H1 (cell line): ENCODE data around the gene NPC1L1. TPM values are rescaled to one million over a fixed set of nuclear protein-coding genes. Genes with fewer than 3 reads are reported as not detected.

Experiments
- CTCF ChIA-PET: fragments of 300-600 bp; sonication (Branson Sonifier 250); formaldehyde crosslinking; loops from one replicate; lab custom pipeline; 2021; ENCODE audit not compliant: partially characterized antibody; lab: Charles Lee
- POLR2A ChIA-PET: fragments of 300-600 bp; sonication (Branson Sonifier 250); formaldehyde crosslinking; loops from one replicate; lab custom pipeline; 2021; ENCODE audit warnings: inconsistent platforms; ENCODE audit not compliant: partially characterized antibody; lab: Charles Lee
- DNase-seq, 2 experiments: peaks; one replicate each; pipeline versions ENCODE4 v3.0.0 to v3.0.0-alpha.2; 2010 to 2022; ENCODE audit warnings: low spot score in 2 of 2, low read depth in 1 of 2, mixed read lengths in 1 of 2
- FAIRE-seq: peaks from 2 replicates; lab custom pipeline; 2011; peaks lifted over from hg19 to GRCh38; lab: Jason Lieb, UNC
- H2AFZ ChIP-seq: 2 replicates; pipeline ENCODE4 v1.8.1; 2012; ENCODE audit warnings: low read length, inconsistent platforms
- H2AK5ac ChIP-seq: 2 replicates; pipeline ENCODE4 v1.6.1; 2013; ENCODE audit warnings: low read depth, low read length
- H2BK120ac ChIP-seq: replicated peaks from 2 replicates; pipeline ENCODE3; 2013; ENCODE audit warnings: low read depth, low read length, inconsistent platforms
- H2BK12ac ChIP-seq: 2 replicates; pipeline ENCODE4 v1.6.1; 2013; ENCODE audit warnings: low read depth, low read length
- H2BK15ac ChIP-seq: 2 replicates; pipeline ENCODE4 v1.6.1; 2013; ENCODE audit warnings: low read length
- H2BK20ac ChIP-seq: 2 replicates; pipeline ENCODE4 v1.6.1; 2013; ENCODE audit warnings: low read length
- H2BK5ac ChIP-seq: 2 replicates; pipeline ENCODE4 v1.6.1; 2013; ENCODE audit warnings: low read depth, low read length
- H3K14ac ChIP-seq: 2 replicates; pipeline ENCODE4 v1.6.1; 2013; ENCODE audit warnings: inconsistent platforms; ENCODE audit not compliant: insufficient read length
- H3K18ac ChIP-seq: 2 replicates; pipeline ENCODE4 v1.6.1; 2013; ENCODE audit warnings: low read length; ENCODE audit errors: extremely low read depth
- H3K23ac ChIP-seq: 2 replicates; pipeline ENCODE4 v1.6.1; 2013; ENCODE audit warnings: inconsistent platforms; ENCODE audit not compliant: insufficient read length
- H3K23me2 ChIP-seq: 2 replicates; pipeline ENCODE4 v1.6.1; 2013; ENCODE audit warnings: low read depth, low read length
- H3K27ac ChIP-seq: 2 replicates; pipeline ENCODE4 v1.6.1; 2011; ENCODE audit warnings: low read depth, low read length, inconsistent platforms
- H3K27me3 ChIP-seq, 4 experiments: replicated peaks in 1 of 4; 1 replicate in 1 of 4; 2 replicates in 3 of 4; pipeline versions ENCODE4 v1.6.1 to v1.8.1; 2011 to 2013; ENCODE audit warnings: low read length in 3 of 4, mild to moderate bottlenecking in 3 of 4, inconsistent platforms in 2 of 4, mixed read lengths in 2 of 4, moderate library complexity in 1 of 4; ENCODE audit not compliant: control insufficient read depth in 3 of 4, insufficient read depth in 3 of 4; ENCODE audit errors: extremely low read depth in 1 of 4
- H3K36me3 ChIP-seq, 4 experiments: 2 replicates each; pipeline versions ENCODE4 v1.6.1 to v1.8.1; 2011 to 2013; ENCODE audit warnings: mild to moderate bottlenecking in 4 of 4, low read length in 3 of 4, moderate library complexity in 2 of 4, control low read depth in 1 of 4, inconsistent platforms in 1 of 4; ENCODE audit not compliant: insufficient read depth in 4 of 4, control insufficient read depth in 2 of 4
- H3K4ac ChIP-seq: replicated peaks from 2 replicates; pipeline ENCODE3; 2013; ENCODE audit warnings: low read length, low read depth, mixed read lengths, inconsistent platforms; ENCODE audit not compliant: insufficient read length
- H3K4me1 ChIP-seq, 4 experiments: replicated peaks in 1 of 4; 1 replicate in 1 of 4; 2 replicates in 3 of 4; pipeline versions ENCODE4 v1.6.1 to v1.8.1; 2011 to 2013; ENCODE audit warnings: low read length in 3 of 4, inconsistent platforms in 2 of 4, mixed read lengths in 1 of 4; ENCODE audit not compliant: insufficient read depth in 4 of 4, control insufficient read depth in 3 of 4
- H3K4me2 ChIP-seq, 2 experiments: 2 replicates each; pipeline versions ENCODE4 v1.6.1 to v1.8.1; 2011 to 2013; ENCODE audit warnings: low read depth in 2 of 2, low read length in 2 of 2, control low read depth in 1 of 2, inconsistent platforms in 1 of 2, mild to moderate bottlenecking in 1 of 2; ENCODE audit not compliant: insufficient read depth in 1 of 2
- H3K4me3 ChIP-seq, 4 experiments: fragments of 200-600, 300-600 bp in 1 of 4; sonication (generic), shearing (Covaris generic), sonication (Bioruptor Twin) in 1 of 4; 2 replicates each; pipeline versions ENCODE4 v1.5.1 to v1.8.1; 2011 to 2016; ENCODE audit warnings: low read length in 4 of 4, low read depth in 3 of 4, control low read depth in 2 of 4, inconsistent platforms in 2 of 4, mild to moderate bottlenecking in 2 of 4, mixed read lengths in 1 of 4, moderate library complexity in 1 of 4; ENCODE audit not compliant: insufficient read depth in 2 of 4; ENCODE audit errors: extremely low read depth in 1 of 4
- H3K56ac ChIP-seq: replicated peaks from 2 replicates; pipeline ENCODE3; 2013; ENCODE audit warnings: low read depth, mild to moderate bottlenecking, mixed read lengths, low read length, inconsistent platforms; ENCODE audit not compliant: insufficient read length
- H3K79me1 ChIP-seq: 2 replicates; pipeline ENCODE4 v1.6.1; 2013; ENCODE audit warnings: low read depth, low read length, control low read depth
- H3K79me2 ChIP-seq, 2 experiments: 2 replicates each; pipeline versions ENCODE4 v1.6.1 to v1.8.1; 2012 to 2013; ENCODE audit warnings: low read length in 2 of 2, mild to moderate bottlenecking in 2 of 2, inconsistent platforms in 1 of 2; ENCODE audit not compliant: insufficient read depth in 2 of 2, control insufficient read depth in 1 of 2
- H3K9ac ChIP-seq, 4 experiments: replicated peaks in 1 of 4; 1 replicate in 1 of 4; 2 replicates in 3 of 4; pipeline versions ENCODE4 v1.6.1 to v1.8.1; 2011 to 2013; ENCODE audit warnings: low read depth in 3 of 4, low read length in 3 of 4, control low read depth in 2 of 4, mild to moderate bottlenecking in 2 of 4, moderate library complexity in 2 of 4, inconsistent platforms in 1 of 4; ENCODE audit errors: extremely low read depth in 1 of 4
- H3K9me3 ChIP-seq, 2 experiments: 2 replicates each; pipeline versions ENCODE4 v1.6.1 to v1.8.1; 2012 to 2013; ENCODE audit warnings: mild to moderate bottlenecking in 2 of 2, moderate library complexity in 2 of 2, control low read depth in 1 of 2, inconsistent platforms in 1 of 2, low read depth in 1 of 2, low read length in 1 of 2, mixed read lengths in 1 of 2; ENCODE audit not compliant: insufficient read depth in 2 of 2
- H4K20me1 ChIP-seq, 2 experiments: replicated peaks in 1 of 2; 2 replicates each; pipeline versions ENCODE3 to v1.8.1; 2011 to 2013; ENCODE audit warnings: inconsistent platforms in 2 of 2, low read length in 2 of 2, mild to moderate bottlenecking in 1 of 2; ENCODE audit not compliant: insufficient read depth in 2 of 2, control insufficient read depth in 1 of 2
- H4K5ac ChIP-seq: 2 replicates; pipeline ENCODE4 v1.6.1; 2013; ENCODE audit warnings: low read length, low read depth, mixed read lengths, inconsistent platforms; ENCODE audit not compliant: insufficient read length
- H4K8ac ChIP-seq: 2 replicates; pipeline ENCODE4 v1.8.0; 2013; ENCODE audit warnings: mild to moderate bottlenecking, moderate library complexity, low read length, inconsistent platforms; ENCODE audit not compliant: insufficient read depth; ENCODE audit errors: extremely low read depth
- H4K91ac ChIP-seq: replicated peaks from 2 replicates; pipeline ENCODE3; 2013; ENCODE audit warnings: low read length, mixed read lengths, inconsistent platforms; ENCODE audit not compliant: insufficient read length
- RNF2 ChIP-seq: fragments of 200-900, 300-1000 bp; sonication (generic); IDR thresholded peaks from 2 replicates; pipeline ENCODE4 v1.7.1; 2016; ENCODE audit warnings: borderline replicate concordance, low read depth, mild to moderate bottlenecking, antibody characterized with exemption, low read length; ENCODE audit not compliant: poor library complexity, severe bottlenecking; ENCODE audit errors: missing control alignments
- WGBS, 2 experiments: shearing (Covaris generic) in 1 of 2; methylation state at CpG; one replicate each; pipeline versions ENCODE4 v1.1.6 to v1.1.7; 2013 to 2015; ENCODE audit warnings: low lambda C conversion rate in 2 of 2, mixed read lengths in 2 of 2, inconsistent platforms in 1 of 2, low coverage in 1 of 2, missing lambda C conversion rate in 1 of 2; ENCODE audit not compliant: insufficient replicate concordance in 2 of 2, insufficient coverage in 1 of 2, insufficient read length in 1 of 2; ENCODE audit errors: extremely low coverage in 1 of 2, missing lambda C conversion rate in 1 of 2; 5-methylcytosine and 5-hydroxymethylcytosine counted together
- polyA plus RNA-seq, 7 experiments: library from polyadenylated mRNA; depleted of rRNA in 3 of 7; stranded (reverse) in 5 of 7; unstranded in 2 of 7; fragments of >200 nt in 5 of 7; fragments of 200-250 nt in 2 of 7; gene quantifications; 1 replicate in 5 of 7; 2 replicates in 1 of 7; 4 replicates in 1 of 7; pipeline versions ENCODE4 v1.2.1 to v1.2.3, GENCODE V29; 2011 to 2013; ENCODE audit warnings: missing spikeins in 2 of 7, mixed read lengths in 2 of 7
- total RNA-seq: library from RNA; stranded (reverse); fragmentation: NEBNext Ultra II Directional; extraction: Animal tissue kit (Norgen Biotek cat#: 25700); gene quantifications from 2 replicates; pipeline ENCODE4 v1.2.1, GENCODE V29; 2021

Gene NPC1L1
- total and polyA plus RNA-seq, 2 of the 8 experiments (the other 6 are each of a cell fraction or from before 2014, with no cell fraction given) = 0.06 to 0.21 TPM

DNA sequence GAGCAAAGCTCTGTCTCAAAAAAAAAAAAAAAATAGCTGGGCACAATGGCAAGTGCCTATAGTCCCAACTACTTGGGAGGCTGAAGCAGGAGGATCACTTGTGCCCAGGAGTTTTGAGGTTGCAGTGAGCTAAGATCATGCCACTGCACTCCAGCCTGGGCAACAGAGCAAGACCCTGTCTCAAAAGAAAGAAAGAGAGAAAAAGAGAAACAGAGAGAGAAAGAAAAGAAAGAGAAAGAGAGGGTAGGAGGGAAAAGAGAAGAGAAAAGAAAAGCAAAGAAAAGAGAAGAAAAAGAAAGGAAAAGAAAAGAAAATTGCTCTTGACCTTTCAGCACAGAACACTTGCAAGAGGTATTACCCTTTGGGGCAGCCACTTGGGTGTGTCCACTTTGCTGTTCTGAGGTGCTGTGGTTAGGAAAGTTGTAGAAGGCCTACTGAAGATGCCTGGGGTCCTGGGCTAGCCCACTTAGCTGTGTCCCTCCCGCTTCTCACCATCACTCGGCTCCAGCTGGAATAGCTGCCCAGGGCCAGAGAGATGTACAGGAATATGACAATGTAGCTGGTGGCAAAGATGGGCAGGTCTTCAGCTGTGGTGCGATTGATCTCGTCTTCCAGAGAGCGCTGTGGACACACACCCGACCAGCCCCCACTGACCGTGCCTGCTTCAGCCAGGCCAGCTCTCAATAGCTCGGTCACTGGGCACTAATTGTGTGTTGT, 5.6 kb downstream of the NPC1L1 start:
- Histone ChIP-seq H2AK5ac (no peak overlapping the region), H2BK15ac (no peak overlapping the region), H3K14ac (no peak overlapping the region), H4K91ac (no peak overlapping the region), H3K4me3 (no peak overlapping the region), H3K36me3 (no peaks in the 10 kb centered on the region), H2AFZ (no peak overlapping the region), H3K18ac (no peak overlapping the region), H2BK120ac (no peak overlapping the region), H3K23ac (no peak overlapping the region), H3K56ac (no peak overlapping the region), H3K4ac (no peak overlapping the region), H4K20me1 (no peaks in the 10 kb centered on the region), H3K23me2 (no peaks in the 10 kb centered on the region), H3K79me1 (no peaks in the 10 kb centered on the region), H3K4me1 (no peaks in the 10 kb centered on the region), H4K5ac (no peak overlapping the region), H3K27ac (no peak overlapping the region), H2BK5ac (no peak overlapping the region), H4K8ac (no peak overlapping the region), H2BK12ac (no peak overlapping the region), H2BK20ac (no peak overlapping the region), H3K79me2 (no peaks in the 10 kb centered on the region), H3K9me3 (no peaks in the 10 kb centered on the region), H3K9ac (no peak overlapping the region), H3K27me3 (no peaks in the 10 kb centered on the region), H3K4me2 (no peak overlapping the region)
- no peak for TF ChIP-seq RNF2
- FAIRE-seq (no peak), DNase-seq (no peak)
- POLR2A ChIA-PET = interaction anchor here (0.6 to 1.7 kb wide), 5 partner anchors 12 to 203 kb away, joined by 3 to 5 read pairs (median 3); partner anchors contain the start of gene NUDCD3
- CTCF ChIA-PET = interaction anchor here (0.6 to 10.0 kb wide), 27 partner anchors 11 to 1910 kb away, joined by 3 to 98 read pairs (median 4); partner anchors contain the start of gene NUDCD3
- 90% methylated on average over 8 of the region's 8 CpGs; no CpG with 5 or more reads in 1 of the 2 experiments for WGBS, 2 experiments
